Lower leg skin (tissue), 3 donors: ENCODE measurements around the gene TPM2.

ENCODE experiments used
- CTCF ChIP-seq, 3 donors: fragments of 450-650 bp; IDR thresholded peaks; one replicate each; pipeline ENCODE4 v1.5.1; 2016; ENCODE audit warnings: antibody characterized with exemption in 3 of 3, mild to moderate bottlenecking in 3 of 3, moderate library complexity in 2 of 3
- POLR2A ChIP-seq, 2 donors: fragments of 450-650 bp; IDR thresholded peaks; one replicate each; pipeline ENCODE4 v1.6.1; 2016 to 2017; ENCODE audit warnings: antibody characterized with exemption in 2 of 2, mild to moderate bottlenecking in 1 of 2, moderate library complexity in 1 of 2

- no peak for TF ChIP-seq POLR2A (IDR thresholded peaks at IDR 0.05)
- no peak for TF ChIP-seq CTCF (IDR thresholded peaks at IDR 0.05)
These were observed 18.4 kb upstream of the TPM2 start for GRCh38 chr9:35708146-35708545.
